NB4 (cell line): ENCODE results near the gene SMIM13.

Experiments
- MYC ChIP-seq: IDR thresholded peaks from 2 replicates; pipeline ENCODE4 v1.6.1; 2011; ENCODE audit warnings: low read depth, low read length
- POLR2A ChIP-seq: IDR thresholded peaks from 2 replicates; pipeline ENCODE4 v1.6.1; 2011; ENCODE audit warnings: mild to moderate bottlenecking; ENCODE audit not compliant: insufficient read length; ENCODE audit errors: extremely low read depth
- TF ChIP-seq, protein P1 (sequence below): IDR thresholded peaks from one replicate; pipeline ENCODE4 v1.5.1; 2012; ENCODE audit warnings: low read depth, low read length
- TF ChIP-seq, protein P2 (sequence below): IDR thresholded peaks from 2 replicates; pipeline ENCODE4 v1.6.1; 2011; ENCODE audit warnings: low read depth, low read length

DNA sequence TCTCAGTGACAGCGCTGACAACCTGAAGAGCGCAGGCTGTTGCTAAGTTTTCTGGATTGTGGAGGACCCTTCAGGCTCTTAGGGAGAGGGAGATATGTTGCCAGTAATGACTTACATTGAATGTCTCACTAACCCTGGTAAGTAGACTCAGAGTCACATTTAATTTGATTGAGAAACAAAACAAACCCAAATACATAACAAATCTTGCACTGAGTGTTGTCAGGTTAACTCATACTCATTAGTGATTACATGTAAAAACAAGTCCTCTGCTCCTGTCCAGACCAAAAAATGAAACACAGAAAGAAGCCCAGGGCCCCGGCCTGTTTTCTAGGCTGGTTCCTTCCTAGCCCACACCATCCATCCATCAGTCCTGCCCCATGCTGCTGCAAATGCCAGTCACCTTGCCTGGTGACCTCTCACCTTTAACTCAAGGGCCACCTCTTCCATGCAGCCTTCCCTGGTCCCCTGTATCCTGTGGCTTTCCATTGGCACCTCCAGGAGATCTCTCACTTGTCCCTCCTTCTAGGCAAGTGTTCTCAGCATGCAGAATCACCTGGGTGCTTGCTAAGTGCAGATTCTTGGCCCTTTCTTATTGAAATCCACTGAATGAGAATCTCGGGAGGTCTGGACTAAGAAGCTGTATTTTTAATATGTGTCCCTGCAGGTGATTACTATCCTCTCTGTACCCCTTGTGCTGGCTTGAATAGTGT lies 52.6 kb downstream of the SMIM13 start:
- TF ChIP-seq, protein P1, sequence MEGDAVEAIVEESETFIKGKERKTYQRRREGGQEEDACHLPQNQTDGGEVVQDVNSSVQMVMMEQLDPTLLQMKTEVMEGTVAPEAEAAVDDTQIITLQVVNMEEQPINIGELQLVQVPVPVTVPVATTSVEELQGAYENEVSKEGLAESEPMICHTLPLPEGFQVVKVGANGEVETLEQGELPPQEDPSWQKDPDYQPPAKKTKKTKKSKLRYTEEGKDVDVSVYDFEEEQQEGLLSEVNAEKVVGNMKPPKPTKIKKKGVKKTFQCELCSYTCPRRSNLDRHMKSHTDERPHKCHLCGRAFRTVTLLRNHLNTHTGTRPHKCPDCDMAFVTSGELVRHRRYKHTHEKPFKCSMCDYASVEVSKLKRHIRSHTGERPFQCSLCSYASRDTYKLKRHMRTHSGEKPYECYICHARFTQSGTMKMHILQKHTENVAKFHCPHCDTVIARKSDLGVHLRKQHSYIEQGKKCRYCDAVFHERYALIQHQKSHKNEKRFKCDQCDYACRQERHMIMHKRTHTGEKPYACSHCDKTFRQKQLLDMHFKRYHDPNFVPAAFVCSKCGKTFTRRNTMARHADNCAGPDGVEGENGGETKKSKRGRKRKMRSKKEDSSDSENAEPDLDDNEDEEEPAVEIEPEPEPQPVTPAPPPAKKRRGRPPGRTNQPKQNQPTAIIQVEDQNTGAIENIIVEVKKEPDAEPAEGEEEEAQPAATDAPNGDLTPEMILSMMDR: no peak
- TF ChIP-seq, protein P2, sequence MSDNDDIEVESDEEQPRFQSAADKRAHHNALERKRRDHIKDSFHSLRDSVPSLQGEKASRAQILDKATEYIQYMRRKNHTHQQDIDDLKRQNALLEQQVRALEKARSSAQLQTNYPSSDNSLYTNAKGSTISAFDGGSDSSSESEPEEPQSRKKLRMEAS: no peak
- no peak for TF ChIP-seq POLR2A
- no peak for TF ChIP-seq MYC
